Posterior vena cava (tissue), 2 donors: ENCODE results near the gene MPZL1. TPM values are rescaled to one million over a fixed set of nuclear protein-coding genes. Genes with fewer than 3 reads are reported as not detected.

ENCODE experiments used
- DNase-seq: peaks from one replicate; pipeline ENCODE4 v3.0.0-alpha.2; 2020; ENCODE audit warnings: low spot score
- intact Hi-C, 2 donors: fragments of 100-400 bp; cut with DNase I; formaldehyde crosslinking; loops; one replicate each; pipeline versions ENCODE4 v1.14.1 to v1.14.2; 2022 to 2023
- total RNA-seq, 2 donors: library from RNA; stranded (reverse); fragmentation: NEBNext Ultra II Directional; extraction: Animal tissue kit (Norgen Biotek cat#: 25700); gene quantifications; one replicate each; pipeline ENCODE4 v1.2.1, GENCODE V29; 2021
- donor health status: DM: yes; HTN: yes; CAD: no.
- donor health status: DM: yes; HTN: yes; CAD: no.

Gene MPZL1
- total RNA-seq, 2 donors from 2014 or later: 120 to 146 TPM

DNA sequence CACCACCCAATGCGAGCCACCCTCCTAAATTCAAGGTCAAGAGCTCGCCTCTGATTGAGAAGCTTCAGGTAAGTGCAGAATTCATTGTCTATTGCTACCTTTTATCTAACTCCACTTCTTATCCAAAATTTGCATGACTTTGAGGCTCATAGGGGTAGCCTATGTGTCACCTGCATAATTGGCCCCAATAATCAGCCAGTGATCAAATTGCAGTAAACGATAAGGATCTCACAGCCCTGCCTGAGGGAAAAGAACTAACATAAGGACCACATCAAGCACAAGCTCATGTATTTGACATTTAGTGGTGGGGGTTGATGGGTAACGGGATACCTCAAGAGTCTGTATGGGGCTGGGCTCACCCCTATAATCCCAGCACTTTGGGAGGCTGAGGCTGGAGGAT is 31.7 kb upstream of the MPZL1 start:
- intact Hi-C loops: no loop called here
- no peak for DNase-seq

GRCh38 chr1:167693425-167694045 is 28.2 kb upstream of the MPZL1 start:
- intact Hi-C loops: no loop called here

DNA sequence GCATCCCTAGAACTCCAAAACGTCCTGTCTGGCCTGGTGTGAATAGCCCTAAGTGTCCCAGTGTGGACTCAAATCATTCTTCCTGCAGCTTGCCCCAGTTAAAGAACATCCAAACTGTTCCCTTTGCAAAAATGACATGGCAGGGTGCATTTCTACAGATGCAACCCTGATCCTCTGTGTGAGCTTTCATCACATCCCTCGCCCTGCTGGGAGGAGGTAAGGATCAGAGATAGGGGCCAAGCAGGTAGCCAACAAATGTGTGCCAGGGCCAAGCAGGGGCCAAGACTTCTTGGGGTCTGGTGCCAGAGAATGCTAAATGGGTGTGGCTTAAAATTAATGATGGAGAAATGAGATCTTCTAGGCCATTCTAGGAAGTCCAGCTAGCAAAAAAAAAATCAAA is 27.1 kb upstream of the MPZL1 start:
- intact Hi-C loops: no loop called here
- no peak for DNase-seq

More at GRCh38 chr1:167693425-167694045, 28.2 kb upstream of the MPZL1 start:
- no peak for DNase-seq

DNA sequence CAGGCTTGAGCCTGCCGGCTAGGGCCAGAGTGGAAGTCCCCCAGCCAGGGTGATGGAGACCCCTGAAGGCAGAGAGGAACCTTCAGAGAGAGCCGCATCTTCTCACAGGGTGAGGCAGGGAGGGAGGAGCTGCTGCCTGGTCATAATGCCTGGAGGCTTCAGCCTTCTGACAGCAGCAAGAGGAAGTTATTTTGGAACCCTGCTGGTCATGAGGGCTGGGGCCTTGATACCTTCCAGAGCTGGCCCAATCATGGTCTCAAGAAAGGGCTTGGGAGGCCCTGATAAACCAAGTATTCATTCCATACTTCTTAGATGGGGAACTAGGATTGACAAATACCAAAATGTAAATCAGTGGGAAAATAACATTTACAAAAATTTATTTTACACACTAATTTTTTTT is 26.6 kb upstream of the MPZL1 start:
- intact Hi-C loops: no loop called here
- no peak for DNase-seq

GRCh38 chr1:167695756-167696561 is 25.8 kb upstream of the MPZL1 start:
- intact Hi-C loops: no loop called here
- no peak for DNase-seq

GRCh38 chr1:167697667-167698141 is 24.1 kb upstream of the MPZL1 start:
- intact Hi-C loops: no loop called here
- no peak for DNase-seq

DNA sequence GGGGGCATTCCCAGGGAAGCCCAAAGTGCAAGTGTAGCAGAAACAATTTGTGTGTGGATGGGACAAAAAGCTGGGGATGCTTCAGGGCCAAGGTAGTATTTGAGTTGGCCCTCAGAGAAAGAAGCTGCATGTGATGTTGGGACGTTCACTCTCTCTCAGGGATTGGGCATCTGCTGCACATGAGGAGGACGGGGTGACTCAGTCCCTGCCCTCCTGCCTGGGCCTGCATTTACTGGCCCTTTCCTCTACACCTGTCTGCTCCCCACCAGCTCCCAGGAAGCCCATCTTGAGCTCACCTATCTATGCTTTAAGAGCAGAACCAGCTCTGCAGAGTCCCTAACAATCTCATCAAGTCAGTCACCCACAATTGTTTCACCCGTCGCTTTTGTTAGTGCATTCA is 23.5 kb upstream of the MPZL1 start:
- intact Hi-C loops: no loop called here
- no peak for DNase-seq

DNA sequence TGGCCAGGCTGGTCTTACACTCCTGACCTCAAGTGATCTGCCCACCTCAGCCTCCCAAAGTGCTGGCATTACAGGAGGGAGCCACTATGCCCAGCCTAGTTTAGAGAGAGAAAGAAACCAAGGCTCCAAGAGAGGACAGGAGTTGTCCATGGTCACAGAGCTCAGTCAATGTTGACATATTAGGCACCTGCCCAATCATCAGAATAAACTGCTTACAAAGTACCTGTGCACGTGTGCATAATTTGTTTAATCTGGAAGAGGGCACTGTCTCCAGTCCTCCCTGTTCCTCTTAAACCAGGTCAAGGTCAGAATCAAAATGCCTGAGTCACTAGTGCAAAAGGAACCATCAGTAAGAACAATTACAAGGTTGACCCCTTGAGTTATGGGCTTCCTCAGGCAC is 20.3 kb upstream of the MPZL1 start:
- no peak for DNase-seq
- intact Hi-C loops: no loop called here

DNA sequence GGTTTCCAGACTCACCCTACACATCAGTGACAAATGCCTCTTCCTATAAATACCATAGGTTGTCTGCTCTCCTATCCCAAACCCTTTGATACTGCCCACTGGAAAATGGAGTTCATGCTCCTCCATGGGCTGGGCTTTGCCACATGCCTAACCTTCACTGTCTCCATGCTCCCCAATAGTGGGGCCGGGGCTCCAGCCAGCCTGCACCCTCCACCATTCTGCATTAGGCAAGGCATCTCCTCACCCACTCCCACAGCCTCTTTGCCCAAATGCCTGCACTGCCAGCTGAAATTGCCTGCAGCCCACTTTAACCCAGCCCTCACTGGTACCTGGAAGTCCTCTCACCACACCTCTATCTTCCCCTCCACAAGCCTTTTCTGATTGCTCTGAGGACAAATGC is 18.2 kb upstream of the MPZL1 start:
- DNase-seq: peak; percentile 52
- intact Hi-C loops: no loop called here

DNA sequence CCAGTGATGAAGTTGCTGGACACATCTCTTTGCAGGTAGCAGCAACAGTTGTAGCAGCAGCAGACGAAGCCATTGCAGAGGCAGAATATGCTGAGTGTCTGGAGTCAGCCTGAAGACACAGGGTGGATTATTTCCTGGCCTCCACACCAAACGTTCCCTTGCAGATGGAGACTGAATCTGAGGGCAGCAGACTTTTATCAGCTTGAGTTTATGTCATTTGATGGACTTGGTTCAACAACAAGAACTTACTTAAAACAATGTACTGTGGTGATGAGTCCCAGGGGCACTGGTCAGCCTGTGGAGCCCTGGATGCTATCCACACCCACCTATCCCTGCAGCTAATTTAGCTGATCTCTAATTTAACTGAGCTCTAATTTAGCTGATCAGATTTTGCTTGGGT is 17.1 kb upstream of the MPZL1 start:
- intact Hi-C loops: no loop called here
- DNase-seq: peak; percentile 25

- peak; percentile 30 for DNase-seq
- intact Hi-C loops: no loop called here
Measured at GRCh38 chr1:167705250-167705649, 16.5 kb upstream of the MPZL1 start.

GRCh38 chr1:167706363-167706762 is 15.4 kb upstream of the MPZL1 start:
- intact Hi-C loops: no loop called here
- DNase-seq: no peak

DNA sequence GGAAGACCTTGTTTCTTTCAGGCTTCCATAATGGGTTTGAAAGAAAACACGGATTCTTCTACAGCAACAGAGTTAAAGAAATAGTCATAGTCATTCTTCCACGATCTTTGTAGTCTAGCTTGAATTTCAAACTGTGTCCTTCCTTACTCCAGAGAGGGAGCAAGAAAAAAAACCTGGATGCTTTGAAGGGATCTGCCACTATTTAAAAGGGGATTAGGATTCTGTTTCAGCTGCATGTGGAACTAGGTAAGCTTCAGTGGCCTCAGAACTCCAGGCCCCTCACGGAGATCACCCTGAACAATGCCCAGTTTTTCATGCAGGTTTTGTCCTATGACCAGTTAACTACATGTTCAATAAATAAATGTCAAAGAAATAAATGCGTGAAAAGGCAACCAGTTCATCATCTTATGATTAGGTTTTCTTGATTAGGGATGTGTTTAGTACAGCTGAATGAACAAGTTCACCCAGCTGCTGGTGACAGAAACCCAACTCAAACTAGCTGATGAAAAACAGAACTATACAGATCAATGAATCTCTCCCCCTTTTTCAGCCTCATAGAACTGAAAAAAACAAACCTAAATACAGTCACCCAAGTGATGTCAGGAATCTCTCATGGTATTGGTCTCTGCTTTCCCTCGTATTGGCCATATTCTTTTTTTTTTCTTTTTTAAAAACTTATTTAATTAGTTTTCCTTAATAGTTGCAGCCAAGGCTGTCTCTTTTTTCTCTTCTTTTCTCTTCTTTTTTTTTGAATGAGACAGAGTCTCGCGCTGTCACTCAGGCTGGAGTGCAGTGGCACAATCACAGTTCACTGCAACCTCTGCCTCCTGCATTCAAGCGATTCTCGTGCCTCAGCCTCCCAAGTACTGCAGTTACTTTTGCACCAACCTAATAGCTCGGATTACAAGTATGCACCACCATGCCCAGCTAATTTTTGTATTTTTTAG is 14.6 kb upstream of the MPZL1 start:
- intact Hi-C loops: no loop called here
- no peak for DNase-seq

- DNase-seq: no peak
- intact Hi-C loops: no loop called here
Measured at GRCh38 chr1:167707942-167708341, 13.8 kb upstream of the MPZL1 start.

DNA sequence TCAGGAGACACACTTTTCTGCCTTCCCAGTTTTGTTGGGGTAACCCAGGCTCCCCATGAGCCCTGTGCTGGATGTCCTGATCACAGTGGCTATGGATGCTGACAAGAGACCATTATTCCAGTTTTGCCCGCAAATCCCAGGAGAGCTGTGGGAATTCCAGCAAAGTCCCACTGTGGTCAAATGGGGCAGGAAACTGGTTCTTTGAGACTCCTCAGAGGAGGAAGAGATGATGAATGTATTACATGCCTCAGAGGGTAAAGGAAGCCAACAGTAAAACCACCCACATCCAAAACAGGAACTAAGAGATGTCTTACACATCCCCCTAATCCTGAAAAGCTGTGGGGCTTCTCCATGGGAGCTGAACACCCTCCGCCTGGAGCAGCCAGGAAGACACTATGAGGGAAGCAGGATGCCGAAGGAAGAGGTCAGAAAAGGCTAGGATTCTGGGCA is 12.8 kb upstream of the MPZL1 start:
- intact Hi-C loops: no loop called here
- no peak for DNase-seq

DNA sequence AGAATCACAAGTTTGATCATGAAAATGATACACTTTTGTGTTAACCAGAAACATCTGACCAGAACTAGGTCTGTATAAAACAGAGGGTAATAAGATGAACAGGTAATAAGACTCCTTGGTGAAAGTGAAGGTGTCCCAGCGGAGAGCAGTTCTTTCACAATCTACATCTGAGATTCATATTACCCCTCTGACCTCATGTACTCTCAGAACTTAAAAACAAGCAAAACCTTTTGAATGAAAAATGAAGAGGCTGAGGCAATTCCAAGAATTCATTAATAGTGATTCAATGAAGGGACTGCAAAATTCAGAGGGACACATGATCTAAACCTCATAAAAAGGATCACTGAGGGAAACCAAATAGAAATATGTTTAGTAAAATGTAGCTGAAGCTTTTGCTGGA is 10.9 kb upstream of the MPZL1 start:
- intact Hi-C loops: no loop called here
- no peak for DNase-seq

DNA sequence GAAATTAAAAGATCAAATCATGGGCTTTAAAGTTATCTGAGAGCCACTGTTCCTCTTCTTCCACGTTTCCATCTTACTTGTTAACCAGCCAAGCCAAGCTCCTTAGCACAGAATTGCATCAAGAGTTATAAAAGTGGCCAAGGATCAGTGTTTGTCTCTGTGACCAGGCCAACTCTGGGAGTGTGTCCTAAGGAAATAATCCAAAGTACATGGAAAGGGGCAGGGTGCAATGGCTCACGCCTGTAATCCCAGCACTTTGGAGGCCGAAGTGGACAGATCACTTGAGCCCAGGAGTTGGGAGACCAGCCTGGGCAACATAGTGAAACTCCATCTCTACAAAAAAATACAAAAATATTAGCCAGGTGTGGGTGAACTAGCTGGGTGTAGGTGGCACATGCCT is 10.0 kb upstream of the MPZL1 start:
- intact Hi-C loops: no loop called here

GRCh38 chr1:167713330-167714081 is 8.3 kb upstream of the MPZL1 start:
- DNase-seq: peak; percentile 83
- intact Hi-C loops: no loop called here

More for the DNA sequence above, 10.0 kb upstream of the MPZL1 start:
- DNase-seq: no peak

GRCh38 chr1:167714098-167714438 is 7.7 kb upstream of the MPZL1 start:
- intact Hi-C loops: no loop called here
- DNase-seq: peak; percentile 95
